HG02840 (cell line): Measurements from ENCODE around the gene CBX8.

Experiments used
- ATAC-seq: cut with Tn5 transposase; IDR thresholded peaks from one replicate; pipeline ENCODE4 v1.9.1; 2021; ENCODE audit warnings: mild to moderate bottlenecking, moderate library complexity, moderate number of reproducible peaks; ENCODE audit not compliant: unreplicated experiment, low FRiP score

Gene CBX8

DNA sequence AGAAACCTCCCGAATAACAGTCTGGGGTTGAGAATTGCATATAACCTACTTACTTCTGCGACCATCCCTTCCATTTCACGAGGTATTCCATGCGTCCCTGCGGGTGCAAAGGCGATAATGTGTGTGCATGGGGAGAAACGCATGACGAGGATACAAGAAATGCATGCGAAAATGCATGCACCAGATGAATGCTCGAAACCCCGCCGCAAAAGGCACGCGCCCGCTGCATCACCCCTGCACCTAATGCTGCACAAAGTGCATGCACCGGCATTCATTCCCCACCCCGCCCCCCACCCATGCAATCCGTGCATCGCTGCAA, 474 bp downstream of the CBX8 start:
- no peak for ATAC-seq

DNA sequence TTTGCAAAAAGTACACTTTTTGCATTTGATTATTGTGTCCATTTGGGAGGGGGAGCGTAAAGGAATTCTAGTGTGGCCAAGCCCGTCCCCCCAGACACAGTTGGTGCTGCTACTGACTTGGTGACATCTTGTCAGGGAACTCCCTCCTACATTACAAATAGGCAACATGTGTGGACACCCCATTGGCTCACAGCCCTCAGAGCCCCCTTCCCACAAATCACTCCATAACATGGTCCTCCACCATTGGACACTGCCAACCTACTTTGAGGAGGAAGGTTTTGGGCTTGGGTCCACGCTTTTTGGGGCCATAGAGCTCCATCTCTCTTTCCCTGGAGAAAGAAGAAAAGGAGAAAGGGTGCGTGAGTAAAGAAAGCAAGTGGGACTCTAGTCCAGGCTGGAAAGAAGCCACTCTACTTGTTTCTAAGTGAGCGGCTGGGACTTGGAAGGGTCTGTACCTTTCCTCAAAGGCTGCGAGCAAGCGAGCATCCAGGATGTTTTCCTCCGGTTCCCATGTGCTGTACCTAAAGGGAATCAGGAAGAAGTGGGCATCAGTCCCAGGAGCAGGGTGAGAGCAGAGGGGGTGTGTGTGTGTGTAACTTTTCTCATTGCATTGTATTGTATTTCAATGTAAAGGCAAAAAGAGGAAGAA, 958 bp downstream of the CBX8 start:
- ATAC-seq = no peak

DNA sequence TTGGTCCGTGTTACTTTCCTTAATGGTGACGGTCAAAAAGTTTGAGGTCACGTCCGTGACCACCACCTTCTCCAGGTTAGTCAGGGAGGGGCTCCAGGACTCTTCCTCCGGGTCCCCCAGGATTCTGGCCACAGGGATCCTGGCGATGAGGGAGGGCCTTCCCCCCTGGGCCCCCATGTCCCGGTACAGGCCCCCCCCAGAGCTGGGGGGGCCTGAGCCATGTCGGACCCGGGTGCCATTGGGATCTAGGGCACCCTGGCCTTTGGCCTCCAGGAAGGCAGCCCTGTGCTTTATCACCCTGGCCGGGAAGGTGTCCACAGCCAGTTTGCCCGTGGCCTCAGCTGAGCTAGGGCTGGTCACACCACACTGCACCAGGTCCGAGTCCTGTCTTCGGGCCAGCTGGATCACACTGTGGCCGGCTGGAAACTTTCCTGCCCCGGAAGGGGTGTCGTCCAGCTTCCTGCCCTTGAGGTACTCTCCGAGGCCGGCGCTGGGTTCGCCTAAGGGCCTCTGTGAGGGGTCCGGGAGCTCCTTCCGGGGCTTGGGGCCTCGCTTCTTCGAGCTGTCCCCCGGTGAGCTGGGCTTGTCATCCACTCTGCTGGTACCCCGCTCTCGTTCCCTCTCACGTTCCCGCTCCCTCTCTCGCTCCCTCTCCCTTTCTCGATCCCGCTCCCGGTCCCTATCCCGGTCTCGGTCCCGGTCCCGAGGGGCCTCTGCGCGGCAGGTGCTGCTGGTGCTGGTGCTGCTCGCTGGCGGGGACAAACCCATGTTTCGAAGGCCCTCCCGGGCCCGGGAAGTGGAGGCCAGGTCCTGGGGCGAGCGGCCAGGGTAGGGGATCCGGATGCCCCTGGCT, 2.0 kb downstream of the CBX8 start:
- no peak for ATAC-seq

DNA sequence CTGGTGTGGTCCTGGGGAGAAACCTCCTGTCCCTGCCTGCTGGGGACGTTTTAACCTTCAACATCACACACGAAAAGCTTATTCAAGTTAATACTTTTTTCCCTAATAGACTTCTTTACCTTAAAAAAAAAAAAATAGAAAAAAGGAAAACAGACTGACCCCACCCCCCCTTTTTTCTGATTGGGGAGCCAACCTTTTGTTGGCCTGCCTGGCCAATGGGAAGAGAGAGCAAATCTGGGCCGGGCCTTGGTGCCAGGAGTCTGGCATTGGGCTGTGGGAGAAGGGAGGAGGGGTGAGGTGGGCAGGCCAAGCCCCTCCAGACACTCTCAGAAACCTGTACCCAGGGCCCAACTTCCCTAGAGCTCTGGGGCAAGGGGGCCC, 3.0 kb downstream of the CBX8 start:
- no peak for ATAC-seq

DNA sequence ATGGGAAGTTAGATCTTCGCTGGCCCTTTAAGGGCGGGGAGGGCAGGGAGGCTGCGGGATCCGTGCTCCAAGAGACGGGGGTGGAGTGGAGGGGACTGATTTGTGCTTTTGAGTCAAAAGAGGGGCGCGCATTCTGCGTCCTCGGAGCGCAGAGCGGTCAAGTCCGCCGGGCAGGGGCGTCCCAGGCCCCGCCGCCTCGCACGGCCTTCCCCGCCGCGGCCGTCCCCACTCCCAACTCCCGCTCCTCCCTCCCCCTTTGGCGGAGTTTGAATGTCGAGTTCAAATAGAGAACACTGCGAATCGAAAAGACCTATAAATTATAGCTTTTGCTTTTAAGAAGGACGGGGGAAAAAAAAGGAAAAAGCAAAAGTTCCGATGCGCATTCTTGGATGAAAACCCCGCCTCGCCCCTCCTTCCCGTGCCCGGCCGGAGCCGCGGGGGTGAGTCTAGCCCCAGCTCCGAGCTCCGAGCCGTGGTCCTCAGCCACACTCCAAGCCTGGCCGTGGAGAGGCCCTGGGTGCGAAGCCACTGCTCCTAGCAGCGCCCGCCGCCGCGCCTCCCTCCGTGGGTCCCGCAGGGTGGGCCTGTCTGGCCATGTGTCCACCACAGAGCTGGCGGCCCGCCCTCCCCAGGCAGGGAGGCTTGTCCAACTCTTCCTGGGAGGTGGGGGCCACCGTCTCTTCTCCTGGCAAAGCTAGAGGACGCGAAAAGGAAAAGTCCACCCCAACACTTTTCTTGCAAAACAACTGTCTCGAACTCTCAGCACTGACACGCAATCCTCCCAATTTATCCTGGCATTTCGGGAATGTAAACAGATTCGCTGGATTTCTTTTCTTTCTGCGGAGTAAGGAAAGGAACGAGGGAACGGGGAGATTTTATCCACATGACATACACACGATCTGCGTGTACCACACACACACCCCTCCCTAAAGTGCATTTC, 3.6 kb downstream of the CBX8 start:
- ATAC-seq = no peak

DNA sequence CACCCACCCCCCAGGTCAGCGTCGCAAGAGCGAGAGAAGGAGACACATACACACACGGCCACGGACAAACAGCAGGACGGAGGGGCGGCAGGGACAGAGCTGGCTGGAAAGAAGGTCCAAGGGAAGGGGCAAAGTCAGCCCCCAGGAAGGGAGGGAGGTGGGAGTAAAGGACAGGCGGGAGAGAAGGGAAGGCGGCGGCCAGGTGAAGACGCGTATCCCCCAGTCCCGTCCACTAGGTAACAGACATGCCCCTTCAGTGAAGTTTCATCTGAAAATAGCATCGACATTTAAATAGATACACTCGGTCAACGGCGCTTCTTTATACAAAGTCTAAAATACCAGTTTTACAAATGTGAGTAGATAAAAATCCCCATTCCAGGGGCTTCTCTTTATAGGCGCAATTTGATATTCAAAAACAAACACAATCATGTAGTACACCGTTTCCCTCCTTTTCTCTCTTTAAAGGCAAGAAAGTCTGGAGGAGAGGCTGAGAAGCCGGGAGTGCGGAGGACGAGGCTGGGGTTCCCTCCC, 4.5 kb downstream of the CBX8 start:
- no peak for ATAC-seq

DNA sequence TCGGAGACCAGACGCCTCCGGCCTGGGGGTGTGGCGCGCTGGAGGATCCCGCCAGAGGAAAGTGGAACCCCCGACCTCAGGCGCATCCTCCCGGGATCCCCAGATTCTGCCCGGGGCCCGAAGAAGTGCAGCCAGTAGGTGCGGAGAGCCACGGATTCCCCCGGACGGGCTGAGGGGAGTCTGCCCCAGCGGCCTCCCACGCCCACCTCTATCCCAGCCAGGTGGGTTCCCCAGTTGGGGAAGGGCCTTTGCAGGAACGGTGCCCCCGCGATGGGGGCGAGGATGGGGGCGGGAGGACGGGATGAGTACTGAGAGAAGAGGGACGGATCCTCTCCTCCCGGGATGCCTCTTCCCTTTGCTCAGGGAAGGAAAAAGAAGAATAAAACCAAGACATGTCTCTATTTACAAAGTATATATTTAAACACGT, 5.1 kb downstream of the CBX8 start:
- no peak for ATAC-seq

DNA sequence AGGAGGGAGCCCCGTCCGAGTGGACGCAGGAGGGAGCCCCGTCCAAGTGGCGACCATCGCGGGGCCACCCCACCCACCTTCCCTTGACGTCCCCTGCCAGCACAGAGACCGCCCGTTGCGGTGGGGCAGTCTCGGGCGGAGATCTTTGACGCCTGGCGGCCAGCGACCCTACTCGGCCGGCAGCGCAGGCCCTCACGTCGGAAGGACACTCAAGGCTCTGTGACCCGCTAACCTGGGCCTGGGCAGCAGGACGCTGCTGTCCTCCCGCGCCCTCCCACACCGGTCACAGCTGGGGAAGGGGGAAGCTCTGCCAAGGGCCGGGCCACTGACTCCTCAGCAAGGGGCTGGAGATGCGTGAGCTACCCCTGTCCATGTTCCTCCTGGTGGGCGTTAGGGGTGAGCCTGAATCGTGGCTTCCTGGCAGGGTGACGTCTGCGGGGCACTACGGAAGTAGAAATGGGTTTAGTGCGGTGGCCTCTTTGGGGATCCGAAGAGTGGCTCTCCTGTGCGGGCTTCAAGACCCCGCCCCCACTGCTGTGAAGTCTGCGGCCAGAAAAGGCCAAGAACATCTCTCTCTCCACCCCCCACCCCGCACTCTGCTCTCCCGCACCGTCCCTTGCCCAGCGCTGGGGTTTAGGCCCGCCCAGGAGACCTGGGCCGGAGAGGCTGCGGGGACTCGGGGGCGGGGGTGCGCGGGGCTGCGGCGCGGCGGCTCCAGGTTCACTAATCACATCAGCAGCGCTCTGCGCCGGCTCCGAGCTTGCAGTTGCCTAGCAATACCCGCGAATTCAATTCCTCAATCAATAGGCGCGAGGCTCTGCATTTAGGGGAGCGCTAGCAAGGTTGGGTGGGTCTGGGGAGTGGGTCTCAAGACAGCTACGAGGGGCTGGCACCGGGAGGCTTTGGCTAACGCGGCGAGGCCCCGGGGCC, 5.8 kb downstream of the CBX8 start:
- ATAC-seq = no peak

DNA sequence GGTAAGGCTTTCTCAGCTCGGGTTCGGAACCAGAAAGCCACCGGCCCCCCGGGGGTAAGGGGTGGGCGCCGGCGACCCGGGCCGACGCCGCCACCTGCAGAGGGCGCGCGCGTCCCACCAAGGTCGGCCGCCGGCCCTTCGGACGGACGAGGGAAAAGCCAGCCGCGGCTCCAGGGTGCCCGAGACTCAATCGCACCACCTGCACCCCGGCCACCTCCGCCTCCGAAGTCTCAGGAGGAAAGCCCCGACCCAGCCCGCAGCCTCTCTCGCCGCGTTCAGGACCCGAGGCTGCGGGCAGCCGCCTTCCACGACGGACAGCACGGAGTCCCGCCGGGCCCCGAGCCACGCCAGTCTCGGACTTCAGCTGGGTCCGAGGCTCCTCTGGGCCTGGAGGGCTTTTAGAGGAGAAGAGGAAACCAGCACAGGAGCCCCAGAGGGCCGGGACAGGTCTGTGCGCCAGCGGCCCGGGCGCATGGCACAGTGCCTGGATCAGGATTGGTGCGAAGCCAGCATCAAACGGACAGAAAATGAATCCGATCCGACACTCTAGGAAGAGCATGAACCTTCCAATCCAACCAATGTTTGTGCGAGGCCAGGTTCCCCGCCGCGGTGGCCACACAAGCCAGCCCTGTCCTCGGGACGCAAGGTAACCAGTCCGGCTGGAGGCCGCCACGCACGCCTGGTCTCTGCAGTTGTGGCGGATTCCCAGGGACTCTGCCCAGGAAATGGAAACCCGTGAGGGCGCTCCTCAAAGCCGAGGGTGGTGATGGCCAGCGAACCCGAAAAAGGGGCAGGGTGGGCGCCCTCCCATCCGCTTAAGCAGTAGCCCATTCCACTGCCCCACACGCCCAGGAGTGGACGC, 6.7 kb downstream of the CBX8 start:
- ATAC-seq = no peak

DNA sequence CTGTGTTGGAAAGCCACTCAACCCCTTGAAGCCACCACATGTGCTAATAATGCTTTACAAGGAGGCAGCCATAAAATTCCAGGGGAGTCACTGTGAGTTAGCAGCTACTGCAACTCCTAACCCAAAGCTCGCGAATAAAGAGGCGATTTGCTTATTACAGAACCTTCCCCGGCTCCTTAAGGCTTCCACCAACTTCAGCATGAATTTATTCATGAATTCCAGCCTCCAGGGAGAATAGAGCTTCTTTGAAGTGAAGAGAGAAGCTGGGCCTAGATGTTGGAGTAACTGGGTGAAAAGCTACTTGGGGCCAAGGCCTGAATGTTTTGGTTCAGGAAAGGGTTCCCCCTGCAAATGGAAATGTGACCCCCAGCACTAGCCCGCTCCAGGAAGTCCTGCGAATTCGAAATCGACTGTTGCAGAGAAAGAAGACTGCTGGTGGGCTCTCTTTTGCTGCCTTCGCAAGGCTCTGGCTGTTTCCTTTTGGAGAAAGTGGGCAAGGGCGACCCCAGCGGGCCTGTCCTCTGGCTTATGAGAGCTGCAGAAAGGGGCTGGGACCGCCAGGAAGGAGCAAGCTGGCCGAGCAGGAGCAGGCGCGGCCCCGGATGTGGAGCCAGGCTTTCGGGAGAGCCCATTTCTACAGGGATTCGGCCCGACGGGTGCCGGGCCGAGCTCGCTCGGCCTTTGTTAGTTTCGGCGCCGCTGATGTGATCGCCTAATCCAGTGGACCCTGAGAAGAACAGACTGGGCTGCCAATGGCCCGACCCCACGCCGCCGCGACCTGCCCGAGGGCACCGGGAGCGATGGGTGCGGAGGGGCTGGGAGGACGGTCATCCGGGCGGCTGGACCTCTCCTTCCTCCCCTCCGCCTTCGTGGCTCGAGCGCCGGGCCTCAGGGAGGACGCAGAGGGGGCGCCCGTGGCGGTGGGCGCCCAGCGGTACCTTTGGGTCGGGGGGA, 7.6 kb downstream of the CBX8 start:
- no peak for ATAC-seq

DNA sequence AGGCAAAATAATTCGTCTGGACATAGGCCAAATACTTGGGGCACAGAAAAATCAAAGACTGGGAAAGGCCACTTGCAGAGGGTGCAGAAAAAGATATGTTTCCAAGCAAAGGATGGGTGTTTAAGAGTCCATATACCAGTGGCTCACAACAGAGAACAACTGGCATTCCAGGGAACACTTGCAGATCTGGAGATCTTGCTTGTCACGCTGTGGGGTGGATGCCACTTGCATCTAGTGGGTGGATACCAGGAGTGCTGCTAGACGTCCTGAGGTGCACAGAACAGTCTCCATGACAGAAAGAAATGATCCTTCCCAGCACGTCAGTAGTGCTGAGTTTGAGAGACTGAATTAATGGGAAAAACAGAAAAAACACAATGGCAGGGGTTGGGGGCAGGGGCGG, 8.4 kb downstream of the CBX8 start:
- no peak for ATAC-seq

DNA sequence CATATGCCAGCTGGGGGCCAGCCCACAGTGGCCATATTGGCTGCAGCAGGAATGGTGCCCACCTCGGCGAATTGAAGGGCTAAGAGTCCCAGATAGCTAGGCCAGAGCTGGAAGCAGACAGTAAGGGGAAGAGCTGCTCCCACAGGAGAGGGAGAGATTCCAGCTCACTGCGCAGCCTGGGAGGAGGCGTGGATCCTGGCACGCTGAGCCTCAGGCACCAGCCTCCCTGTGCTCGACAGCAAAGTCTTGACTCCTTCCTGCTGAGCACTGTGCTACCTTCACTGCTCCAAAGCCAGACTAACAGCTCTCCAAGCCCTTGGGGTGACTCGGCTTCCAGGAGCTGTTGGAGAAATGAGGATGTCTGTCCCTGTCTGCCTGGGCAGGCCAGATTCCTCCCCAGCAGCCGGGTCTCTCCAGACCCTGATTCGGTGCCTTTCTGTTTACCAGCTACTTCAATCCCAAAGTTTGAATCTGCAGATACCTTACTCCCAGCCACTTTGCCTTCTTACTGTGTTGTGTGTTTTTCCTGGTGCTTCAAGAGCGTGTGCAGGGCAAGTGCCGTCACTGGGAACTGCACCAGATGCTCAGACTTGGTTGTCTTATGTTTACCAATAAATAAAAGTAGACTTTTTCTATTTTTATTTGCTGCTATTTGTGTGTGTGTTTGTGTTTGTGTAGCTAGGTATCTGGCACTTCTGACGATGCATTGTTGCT, 9.8 kb downstream of the CBX8 start:
- no peak for ATAC-seq

DNA sequence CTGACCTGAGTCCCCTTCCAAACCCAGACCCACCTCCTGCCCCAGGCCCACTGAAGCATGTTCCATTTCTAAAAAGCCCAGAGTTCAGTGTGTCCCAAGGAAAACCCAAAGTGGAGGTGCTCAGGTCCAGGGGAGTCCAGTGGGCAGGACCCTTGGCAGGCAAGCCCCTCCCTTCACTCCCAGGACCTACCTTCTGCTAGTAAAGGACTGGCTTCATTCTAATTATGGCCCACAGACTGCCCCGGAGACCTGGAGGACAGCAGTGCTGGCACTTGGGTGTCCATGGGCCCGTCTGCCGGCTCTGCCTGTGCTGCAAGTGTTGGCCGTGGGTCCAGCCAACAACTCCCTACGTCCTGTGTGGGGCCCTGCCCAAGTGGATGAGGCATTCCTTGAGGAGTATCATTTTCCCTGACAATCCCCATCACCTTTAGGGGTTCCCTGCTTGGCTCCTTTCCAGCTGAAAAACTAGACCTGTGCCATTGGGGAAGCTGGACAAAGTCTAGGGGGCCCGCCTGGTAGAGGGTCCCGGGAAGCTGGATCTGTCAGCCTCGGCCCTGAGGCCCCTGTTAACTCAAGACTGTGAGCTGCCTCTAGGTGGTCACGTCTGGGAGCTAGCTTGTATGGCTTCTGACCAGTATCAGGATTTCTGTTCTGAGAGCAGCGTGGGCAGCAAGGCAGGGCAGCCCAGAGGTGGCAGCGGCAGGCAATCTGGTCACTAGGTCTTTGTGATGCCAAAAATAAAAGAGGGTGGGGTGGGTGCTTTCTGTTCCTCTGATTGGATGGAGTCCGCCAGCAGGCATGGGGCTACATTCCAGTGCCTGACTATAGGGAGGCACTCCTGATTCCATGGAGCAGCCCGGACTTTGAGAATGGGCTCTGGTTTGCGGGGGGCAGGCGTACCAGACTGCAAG, 10.7 kb downstream of the CBX8 start:
- ATAC-seq = no peak

DNA sequence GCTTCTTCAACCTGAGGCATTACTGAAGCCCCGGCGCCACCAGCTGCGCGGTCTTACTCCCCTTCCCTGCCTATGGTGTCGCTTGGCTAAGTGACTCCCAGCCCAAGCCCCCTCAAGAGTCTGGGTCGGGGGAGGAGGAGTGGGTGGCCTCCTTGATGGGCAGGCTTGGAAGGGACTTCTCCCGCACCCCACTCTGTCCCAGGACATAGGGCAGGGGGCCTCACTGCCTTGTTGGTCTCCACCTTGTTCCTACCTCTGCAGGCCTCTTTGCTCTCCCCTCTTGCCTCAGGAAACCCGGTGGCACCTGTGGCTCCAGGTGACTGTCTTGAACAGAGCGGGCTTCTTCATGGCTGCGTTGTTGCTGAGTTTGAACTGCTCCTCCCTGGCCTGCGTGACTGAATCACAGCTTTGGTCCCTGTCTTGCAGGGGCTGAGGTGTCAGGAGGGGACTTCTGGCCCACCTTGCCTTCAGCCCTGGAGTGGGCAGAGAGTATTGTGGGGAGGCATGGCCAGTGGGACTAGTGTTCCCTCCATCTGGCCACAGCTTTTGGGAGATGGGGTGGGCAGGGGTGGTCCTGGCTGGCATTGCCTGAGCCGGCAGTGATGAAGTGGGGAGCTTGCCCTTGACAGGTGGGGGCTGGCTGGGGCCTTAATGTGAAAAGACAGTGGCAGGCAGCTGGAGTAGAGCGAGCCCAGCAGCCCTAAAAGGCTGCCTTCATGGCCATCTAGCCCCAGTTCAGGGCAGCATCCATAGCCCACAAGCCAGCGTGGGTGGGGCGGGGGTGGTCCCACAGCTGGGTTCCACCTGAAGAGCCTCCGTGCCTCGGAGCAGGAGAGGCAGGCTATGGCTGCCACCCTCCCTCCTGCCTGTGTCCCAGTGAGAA, 11.6 kb downstream of the CBX8 start:
- ATAC-seq = no peak

DNA sequence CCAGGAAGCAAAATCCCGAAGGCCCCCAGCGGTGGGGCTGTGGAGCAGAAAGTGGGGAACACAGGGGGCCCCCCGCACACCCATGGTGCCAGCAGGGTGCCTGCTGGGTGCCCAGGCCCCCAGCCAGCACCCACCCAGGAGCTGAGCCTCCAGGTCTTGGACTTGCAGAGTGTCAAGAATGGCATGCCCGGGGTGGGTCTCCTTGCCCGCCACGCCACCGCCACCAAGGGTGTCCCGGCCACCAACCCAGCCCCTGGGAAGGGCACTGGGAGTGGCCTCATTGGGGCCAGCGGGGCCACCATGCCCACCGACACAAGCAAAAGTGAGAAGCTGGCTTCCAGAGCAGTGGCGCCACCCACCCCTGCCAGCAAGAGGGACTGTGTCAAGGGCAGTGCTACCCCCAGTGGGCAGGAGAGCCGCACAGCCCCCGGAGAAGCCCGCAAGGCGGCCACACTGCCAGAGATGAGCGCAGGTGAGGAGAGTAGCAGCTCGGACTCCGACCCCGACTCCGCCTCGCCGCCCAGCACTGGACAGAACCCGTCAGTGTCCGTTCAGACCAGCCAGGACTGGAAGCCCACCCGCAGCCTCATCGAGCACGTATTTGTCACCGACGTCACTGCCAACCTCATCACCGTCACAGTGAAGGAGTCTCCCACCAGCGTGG, 12.4 kb downstream of the CBX8 start:
- ATAC-seq = no peak
